GM19035 (cell line): ENCODE measurements around the gene PNMA1.

Experiments
- ATAC-seq: cut with Tn5 transposase; IDR thresholded peaks from one replicate; pipeline ENCODE4 v1.9.1; 2021; ENCODE audit not compliant: unreplicated experiment

Gene PNMA1, protein sequence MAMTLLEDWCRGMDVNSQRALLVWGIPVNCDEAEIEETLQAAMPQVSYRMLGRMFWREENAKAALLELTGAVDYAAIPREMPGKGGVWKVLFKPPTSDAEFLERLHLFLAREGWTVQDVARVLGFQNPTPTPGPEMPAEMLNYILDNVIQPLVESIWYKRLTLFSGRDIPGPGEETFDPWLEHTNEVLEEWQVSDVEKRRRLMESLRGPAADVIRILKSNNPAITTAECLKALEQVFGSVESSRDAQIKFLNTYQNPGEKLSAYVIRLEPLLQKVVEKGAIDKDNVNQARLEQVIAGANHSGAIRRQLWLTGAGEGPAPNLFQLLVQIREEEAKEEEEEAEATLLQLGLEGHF

DNA sequence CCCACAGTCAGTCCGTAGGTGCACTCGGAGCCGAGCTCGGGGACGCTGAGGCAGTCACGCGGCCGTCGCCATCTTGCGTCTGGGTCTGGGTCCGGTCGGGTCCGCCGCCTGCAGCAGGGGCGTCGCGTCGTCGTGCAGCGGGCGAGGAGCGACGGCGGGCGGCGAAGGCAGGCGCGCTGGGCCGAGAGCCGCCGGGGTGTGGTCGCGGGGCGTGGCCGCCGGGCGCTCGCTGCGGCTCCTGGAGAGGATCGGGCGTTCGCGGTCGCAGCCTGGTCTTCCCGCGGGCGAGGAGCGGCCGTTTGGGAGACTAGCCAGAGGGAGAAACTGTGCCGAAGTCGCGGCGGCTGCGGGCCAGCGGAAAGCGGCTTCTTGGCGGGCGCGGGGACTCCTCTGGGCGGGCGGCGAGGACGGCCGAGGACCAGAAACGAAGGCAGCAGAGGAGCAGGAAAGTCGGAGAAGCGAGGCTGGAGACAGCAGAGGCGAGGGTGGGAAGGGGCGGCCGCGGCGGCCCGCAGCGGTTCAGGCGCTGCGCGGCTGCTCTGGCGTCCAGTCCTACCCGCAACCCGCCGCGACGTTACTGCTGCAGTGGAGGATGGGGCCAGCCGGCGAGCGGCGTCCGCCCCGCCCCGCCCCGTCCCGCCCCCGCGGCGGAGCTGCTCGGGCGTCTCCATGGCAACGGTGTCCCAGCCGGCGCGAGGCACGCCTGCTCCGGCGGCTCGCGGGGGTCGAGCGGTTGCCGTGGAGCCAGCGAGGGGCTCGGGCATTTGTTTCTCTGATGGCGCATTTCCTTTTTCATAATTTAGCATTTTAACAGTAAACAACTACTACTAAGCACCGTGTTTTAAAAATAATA is at the start of gene PNMA1:
PNMA1 (minus strand) TSS at position 582 of the 853 bp plus-strand sequence. CDS start 745 bp downstream, outside the sequence.
- peak; percentile 70 for ATAC-seq

DNA sequence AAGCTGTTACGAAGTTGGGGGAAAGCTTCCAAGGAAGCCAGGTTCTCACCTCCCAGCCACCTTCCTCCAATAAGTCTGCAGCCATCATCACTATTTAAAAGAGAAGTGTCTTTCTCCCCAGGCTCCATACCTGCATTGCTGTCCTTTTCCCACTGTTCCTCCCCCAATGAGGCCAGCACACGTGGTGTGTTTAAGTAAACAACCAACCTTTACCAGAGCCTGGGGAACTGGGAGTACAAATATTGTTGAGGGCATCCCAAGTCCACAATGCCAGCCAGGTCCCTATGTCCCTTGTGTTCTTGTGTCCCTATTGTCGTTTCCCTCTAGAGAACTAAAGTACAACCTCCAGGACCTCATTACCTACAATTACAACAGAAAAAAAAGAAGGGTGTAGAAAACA is 49.2 kb upstream of the PNMA1 start:
- ATAC-seq = no peak

DNA sequence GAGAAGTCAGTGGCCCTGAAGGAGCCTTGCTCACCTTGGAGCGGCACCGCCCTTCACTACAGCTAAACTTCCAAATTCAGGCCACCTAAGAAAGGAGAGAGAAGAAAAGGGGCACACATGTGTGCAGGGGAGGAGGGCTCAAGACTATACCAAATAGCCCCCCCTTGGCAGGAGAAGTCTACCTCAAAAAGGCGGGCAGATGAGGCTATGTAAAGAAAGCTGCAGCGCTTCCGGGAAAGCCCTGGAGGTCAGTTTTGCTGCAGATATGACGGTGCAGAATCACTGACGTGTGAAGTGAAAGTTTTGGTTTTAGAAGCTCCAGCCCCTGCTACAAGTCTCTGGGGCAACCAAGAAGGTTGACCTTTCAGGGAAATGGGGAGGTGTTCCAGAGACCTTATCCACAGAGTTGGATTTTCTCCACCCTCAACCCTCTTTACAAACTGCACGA is 48.2 kb upstream of the PNMA1 start:
- ATAC-seq = no peak

DNA sequence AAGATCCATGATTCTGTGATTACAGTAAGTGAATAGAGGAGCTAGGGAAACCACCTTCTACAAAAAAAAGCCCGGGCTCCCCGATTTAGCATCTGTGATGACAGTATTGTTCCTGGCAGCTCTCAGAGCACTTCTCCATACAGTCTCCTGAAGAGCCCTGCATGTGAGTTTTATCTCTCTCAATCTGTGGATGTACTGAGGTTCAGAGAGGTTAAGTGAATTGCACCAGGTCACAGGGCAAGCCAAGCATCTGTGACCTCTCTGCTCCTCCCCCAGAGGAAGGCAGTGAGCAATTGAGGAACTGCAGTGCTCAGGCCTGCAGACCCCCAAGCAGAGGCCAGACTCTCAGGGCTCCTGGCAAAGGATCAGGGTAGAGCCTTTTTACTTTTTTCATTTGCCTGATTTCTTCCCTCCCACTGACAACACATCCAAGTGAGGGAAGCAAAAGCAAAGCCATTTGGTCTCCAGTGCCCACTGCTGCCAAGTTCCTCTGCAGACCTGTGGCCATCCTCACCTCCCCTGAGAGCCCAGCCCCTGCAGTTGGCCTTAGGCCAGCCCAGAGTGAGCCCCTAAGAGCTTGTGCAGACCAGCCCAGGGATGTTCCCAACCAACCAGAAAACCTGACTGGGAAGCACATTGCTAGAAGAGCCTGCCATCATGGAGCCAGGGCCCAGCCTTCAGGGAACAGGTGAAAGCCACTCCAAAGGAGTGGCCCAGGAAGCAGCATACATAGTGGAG is 47.6 kb upstream of the PNMA1 start:
- no peak for ATAC-seq

DNA sequence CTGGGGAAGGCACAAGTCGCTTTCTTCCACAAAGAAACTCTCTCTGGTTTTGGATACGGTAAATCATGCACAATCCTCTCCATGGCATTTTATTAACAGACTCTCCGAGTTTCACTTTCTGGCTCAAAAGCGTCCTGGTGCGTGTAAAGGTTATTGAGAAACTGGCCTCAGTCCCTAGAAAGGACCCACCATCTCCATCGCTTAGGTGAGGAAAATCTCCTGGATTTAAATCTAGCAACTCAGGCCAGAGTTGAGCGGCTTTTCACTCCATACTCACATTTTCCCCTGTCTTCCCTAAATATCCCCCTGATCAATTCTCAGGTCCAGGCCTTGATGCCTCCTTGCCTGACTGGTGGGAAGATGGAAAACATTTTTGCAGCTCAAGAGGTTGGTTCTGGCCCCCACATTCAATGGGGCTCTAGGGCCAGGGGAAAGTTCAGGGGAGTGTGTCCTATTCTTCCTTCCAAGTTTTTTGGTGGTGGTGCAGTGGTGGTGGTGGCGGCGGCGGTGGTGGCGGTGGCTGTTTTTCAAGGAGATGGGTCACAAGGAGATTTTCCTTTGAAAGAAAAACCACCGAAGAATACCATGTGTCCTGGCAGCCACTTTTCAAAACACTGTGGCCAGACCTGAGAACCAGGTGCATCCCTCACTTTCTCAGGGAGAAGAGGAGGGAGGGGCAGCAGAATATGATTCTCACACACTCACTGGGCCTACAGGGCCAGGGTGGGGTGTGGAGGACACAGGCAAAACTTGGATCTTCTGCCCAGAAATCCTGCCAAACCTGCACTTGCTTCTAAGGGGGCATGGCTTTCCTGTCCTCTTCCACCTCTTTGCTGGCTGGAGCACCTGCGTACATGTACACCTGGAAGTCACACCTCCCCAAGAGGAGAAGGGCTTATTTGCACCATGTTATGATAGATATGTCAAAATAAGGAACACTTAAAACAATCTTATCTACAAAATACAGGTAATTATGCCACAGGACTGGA is 46.7 kb upstream of the PNMA1 start:
- no peak for ATAC-seq

DNA sequence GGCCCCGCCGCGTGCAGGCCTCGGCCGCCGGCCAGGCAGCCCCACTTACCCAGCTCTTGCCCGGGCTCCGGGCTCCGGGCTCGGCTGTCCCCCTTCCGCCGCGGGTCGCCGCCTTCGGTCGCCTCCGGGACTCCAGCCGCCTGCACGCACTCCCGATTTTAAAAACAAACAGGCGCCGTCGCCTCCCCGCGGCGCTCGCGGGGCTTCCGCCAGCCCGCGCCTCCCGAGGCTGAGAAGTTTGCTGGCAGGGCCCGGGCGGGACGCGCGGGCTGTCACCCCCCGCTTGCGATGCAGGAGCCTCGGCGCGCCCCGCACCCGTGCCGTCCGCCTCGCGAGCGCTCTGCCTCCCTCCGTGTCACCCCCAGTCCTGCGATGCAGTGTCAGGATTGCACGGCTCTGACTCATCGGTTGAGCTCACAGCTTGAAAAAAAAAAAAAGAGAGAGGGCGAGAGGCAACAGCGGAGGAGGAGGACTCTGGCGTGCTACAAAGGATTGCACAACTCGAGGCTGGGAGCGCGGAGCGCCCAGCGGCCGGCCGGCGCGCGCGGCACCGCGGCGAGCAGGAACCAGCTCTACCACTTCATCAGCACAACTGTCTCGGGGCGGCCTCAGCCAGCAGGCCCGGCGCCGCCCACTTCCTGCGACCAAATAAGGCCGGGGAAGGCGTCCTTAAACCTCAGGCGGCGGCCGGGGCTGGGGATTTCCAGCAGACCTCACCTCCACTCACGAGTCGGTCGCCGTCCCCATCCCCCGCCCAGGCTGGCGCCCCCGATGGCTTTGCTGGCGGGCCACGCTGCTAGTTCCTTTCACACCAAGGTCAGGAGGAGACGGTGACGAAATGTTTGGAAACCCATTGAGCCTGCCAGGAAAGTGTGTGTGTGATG is 45.8 kb upstream of the PNMA1 start:
- ATAC-seq = peak; percentile 62

DNA sequence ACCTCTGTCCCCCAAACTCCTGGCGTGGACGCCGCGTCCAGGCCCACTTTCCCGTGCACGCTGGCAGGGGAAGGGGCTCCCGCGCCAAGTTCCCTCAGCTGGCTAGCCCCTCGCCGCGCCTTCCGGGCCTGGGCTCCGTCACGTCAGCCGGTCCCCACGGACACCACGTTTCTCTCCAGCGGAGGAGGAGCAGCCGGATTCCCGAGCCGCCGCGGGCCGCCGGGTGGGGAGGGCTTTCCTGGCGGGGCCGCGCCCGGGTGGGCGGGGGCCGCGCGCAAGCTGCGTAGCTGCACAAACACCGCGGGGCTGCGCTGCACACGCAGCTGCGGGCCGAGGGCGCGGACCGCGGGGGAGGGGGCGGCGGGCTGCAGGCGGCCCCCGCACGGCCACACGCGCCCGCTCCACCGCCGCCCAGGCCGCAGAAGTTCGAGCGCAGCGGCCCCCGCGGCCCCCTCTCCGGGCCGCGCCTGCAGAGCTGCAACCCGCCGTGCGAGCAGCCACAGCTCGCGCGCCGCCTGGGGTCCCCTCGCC is 45.1 kb upstream of the PNMA1 start:
- no peak for ATAC-seq

DNA sequence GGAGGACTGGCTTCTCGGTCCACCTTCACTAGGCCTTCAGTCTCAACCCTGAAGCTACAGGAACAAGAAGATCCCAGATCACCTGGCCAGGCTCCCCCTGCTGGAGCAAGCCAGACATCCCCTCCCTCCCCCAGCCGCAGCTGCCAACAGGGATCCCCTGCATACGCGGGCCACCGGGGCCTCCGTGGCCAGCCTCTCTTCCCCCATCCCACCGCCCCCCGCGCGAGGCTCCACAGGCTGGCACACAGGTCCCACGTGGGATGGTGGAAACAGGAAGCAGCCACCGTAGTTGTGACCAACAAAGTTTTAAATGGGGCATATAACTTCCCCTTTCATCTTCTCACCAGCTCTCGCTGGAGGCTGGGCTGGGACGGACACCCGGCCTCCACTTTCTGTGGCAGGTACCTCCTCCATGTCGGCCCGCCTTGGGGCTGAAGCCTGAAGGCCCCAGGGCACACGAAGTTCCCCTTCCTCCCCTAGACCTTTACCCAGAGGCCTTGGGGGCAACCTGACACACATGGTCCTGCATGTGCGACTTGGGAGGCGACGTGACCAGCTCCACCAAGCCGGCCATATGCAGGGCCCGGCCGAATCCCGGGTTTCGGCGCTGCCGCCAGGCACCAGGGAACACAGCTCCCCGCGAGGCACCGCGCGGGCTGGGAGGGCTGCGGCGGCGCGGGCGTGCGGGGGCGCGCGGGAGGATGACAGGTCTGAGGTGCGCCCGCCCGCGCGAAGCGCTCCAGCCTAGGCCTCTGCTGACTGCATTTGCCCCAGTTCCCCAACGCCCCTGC is 44.4 kb upstream of the PNMA1 start:
- ATAC-seq = peak; percentile 20

DNA sequence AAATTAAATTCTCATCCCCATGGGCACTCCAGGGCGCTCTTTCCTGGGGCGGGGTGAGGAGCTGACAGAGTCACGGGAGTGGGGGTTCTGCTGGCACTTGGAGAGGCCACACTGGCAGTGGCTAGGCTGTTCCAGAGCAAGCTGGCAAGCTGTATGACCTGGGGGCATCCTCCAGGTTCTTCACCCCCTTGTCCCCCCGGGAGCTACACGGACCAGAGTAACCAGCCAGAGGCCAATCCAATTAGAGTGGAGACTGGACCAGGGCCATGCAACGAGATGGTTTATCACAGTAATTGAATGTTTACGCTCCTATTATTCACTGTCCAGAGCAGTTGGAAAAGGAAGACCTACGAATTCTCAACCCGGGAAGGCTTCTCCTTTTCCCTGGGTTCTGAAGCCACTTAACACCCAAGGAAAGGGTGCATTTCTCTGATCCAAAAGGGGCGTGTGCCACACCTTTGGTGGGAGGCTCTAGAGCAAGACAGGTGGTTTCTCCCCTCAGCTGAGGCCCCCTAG is 43.8 kb upstream of the PNMA1 start:
- ATAC-seq = no peak

DNA sequence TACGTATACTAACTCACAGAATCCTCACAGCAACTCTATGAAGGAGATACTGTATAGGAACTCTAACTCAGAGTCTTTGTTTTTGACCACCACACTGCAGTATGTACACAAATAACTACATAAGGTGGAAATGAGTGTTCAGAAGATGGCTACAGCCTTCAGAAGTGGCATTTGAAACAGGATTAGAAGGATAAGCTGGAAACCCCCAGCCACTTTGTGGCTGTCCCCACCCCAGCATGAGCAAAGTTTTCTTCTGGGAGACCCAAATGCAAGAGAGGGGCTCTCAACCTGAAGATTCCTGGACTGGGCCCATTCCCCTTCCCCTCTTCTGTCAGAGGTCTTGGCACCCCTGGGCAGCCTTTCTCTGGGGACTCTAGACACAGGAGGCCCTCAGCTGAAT is 43.2 kb upstream of the PNMA1 start:
- ATAC-seq = no peak

DNA sequence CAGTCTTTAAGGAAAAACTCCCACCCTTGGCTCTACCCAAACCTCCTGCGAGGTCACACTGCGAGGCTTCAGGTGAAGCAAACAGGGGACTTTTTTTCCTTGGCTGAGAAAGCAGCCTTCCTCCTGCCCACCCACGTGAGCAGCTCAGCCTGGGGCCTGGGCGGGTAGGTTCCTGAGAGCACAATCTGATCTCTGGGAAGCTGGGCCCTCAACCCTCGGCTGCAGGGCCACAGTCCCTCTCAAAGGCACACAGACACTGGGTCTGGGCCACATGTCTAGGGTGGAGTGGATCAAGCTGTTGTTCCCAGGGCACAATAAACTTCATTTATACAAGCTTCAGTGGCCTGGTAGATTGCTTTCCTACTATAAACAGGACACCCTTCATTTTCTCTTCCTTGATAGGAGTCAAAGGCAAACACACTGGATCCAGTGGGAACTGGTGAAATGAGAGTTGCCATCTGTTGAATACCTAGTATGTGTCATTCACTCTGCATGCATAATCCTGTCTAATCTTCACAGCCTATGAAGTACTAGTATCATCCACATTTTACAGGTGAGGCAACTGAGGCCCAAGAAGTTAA is 41.3 kb upstream of the PNMA1 start:
- no peak for ATAC-seq

DNA sequence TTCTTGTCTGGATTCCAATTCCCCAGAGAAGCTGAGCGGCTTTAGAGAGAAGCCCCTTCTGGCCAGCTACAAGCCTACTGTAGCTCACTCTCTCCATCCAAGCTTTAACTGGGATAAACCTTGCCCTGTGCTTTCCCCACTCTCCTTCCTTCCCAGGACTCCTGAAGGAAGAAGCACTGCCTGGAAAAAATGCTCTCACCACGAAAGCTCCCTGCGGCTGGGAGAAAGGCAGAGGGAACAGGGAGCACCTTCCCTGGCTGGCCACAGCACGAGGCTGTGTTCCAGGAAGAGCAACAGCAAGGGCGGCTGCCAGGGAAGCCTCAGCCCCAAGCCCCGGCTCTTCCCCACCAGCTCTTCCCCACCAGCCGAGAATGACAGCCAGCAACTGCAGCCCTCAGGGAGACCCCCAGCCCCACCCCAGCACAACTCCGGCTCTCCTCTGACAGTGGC is 40.8 kb upstream of the PNMA1 start:
- no peak for ATAC-seq

DNA sequence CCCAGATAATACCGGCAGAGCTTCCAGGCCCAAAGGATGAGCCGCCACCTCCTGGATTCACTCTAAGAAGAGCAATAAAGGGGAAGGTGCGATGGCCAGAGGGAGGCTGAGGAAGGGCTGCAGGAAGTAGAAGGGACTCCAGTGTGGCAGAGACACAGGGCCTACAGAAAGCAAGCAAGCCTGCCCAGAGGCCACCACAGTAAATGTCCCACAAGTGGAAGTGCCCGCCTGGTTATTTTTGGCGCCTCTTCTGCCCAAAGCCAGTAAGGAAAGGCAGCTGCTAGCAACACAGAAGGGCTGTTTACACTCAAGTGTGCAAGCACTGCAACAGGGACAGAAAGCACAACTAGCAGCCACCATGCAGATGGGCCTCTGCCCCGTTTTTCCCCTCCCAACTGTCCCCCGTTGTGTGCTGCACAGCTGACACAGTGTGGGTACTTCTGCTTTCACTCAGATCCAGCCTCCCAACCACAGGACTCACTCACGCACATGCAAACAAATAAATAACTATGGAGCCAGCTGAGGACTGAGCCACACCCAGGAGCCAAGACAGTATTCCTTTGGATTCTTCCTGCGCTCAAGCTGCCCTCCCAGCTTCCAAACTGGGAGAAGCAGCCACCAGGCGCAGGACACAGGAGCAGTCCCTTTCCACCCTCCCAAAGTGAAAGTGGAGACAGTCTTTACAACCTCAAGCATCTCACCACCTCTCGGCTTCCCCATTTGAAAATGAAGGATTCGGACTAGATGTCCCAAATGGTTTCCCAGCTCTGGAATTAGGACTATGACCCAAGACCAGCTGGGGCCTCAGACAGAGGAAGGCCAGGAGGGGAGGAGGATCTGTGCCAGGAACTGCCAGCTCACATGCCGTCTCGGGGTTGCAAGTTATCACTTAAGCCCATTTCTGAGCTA is 40.0 kb upstream of the PNMA1 start:
- peak; percentile 36 for ATAC-seq

DNA sequence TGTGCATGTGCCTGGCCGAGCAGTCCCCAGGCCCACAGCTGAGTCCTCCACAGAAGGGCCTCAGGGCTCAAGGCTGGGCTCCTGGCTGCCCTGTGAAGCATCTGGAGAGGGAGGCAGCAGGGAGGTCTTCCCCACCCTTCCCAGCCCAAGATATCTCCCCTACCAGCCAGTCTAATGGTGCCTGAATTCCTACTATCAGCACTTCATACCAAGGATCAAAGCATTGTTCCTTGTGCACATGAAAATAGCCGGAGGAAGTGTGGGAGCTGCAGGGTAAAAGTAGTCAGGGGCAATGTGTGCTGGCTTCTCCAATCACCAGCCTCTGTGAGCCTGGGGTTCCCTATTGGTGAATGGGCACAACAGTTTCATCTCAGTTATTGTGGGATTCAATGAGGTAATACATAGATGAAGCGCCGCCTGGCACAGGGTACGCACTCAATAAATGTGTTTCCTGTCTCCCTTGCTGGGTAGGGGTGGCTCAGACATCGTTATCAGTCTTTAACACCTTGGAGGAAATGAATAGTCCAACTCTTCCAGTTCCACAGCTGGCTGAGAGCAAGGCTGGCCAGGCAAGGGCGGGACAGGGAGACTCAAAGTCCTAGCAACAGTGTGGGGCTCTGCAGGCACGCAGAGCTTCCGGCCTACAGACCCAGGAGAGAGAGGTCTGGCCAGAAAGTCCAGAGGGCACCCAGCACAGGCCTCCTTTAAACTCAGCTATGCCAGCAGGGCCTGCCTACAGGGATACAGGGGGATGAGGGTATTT is 39.1 kb upstream of the PNMA1 start:
- no peak for ATAC-seq

DNA sequence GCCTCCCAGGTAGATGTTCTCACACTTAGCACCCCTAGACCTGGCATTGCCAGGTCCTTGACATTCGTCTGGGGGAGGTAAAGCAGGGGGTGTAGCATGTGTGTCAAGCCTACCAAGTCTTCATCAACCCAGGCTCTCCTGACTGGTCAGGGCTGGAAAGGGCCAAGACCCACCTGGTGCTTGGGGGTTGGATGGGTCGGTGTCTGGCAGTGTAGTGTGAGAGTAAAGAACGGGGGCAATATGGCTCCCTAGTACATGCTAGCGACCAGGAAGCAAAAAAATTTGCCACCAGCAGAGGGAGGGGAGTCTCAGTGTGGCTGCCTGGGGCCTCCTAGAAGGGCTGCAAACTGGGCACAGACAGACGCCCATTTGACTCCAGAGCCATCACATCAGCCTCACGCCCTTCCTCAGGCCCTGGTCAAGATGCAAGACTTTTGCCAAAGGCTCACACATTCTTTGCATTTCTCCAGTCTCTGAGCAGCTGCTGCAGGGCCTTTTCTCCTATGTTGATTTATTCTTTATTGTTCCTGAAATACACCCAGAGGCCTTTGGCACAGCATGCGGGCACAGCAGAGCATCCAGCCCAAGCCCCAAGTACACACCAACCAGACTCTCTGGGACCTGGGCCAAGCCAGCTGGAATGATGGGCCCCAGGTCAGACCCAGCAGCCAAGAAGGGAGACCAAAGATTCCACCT is 38.3 kb upstream of the PNMA1 start:
- ATAC-seq = no peak
